ENCODE measurements around the gene LRRC55.

DNA sequence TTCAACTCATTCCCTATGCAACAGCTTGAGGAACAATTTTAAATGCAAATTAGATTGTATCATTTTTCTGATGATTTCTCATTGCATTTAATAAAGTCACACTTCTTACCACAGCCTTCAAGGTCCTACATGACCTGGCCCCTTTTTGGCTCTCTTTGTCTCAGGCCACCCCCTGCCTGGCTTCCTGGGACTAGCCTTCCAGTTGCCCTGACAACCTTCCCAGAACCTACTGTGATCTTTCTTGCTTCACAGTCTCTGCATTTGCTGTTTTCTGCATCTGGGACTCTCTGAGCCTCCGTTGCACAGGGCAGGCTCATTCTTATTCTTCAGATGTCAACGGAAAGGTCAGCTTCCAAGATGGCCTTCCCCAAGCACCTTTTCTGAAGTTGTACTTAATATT lies 42.4 kb downstream of the LRRC55 start:
- no peak for TF ChIP-seq ZNF121 (CRISPR knock-in tag; IDR thresholded peaks at IDR 0.05)
- no peak for TF ChIP-seq SMAD3 (CRISPR knock-in tag; IDR thresholded peaks at IDR 0.05; ENCODE audit: borderline replicate concordance)
- TF ChIP-seq, protein P1, sequence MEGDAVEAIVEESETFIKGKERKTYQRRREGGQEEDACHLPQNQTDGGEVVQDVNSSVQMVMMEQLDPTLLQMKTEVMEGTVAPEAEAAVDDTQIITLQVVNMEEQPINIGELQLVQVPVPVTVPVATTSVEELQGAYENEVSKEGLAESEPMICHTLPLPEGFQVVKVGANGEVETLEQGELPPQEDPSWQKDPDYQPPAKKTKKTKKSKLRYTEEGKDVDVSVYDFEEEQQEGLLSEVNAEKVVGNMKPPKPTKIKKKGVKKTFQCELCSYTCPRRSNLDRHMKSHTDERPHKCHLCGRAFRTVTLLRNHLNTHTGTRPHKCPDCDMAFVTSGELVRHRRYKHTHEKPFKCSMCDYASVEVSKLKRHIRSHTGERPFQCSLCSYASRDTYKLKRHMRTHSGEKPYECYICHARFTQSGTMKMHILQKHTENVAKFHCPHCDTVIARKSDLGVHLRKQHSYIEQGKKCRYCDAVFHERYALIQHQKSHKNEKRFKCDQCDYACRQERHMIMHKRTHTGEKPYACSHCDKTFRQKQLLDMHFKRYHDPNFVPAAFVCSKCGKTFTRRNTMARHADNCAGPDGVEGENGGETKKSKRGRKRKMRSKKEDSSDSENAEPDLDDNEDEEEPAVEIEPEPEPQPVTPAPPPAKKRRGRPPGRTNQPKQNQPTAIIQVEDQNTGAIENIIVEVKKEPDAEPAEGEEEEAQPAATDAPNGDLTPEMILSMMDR (IDR thresholded peaks at IDR 0.05): no peak
- TF ChIP-seq, protein P2, sequence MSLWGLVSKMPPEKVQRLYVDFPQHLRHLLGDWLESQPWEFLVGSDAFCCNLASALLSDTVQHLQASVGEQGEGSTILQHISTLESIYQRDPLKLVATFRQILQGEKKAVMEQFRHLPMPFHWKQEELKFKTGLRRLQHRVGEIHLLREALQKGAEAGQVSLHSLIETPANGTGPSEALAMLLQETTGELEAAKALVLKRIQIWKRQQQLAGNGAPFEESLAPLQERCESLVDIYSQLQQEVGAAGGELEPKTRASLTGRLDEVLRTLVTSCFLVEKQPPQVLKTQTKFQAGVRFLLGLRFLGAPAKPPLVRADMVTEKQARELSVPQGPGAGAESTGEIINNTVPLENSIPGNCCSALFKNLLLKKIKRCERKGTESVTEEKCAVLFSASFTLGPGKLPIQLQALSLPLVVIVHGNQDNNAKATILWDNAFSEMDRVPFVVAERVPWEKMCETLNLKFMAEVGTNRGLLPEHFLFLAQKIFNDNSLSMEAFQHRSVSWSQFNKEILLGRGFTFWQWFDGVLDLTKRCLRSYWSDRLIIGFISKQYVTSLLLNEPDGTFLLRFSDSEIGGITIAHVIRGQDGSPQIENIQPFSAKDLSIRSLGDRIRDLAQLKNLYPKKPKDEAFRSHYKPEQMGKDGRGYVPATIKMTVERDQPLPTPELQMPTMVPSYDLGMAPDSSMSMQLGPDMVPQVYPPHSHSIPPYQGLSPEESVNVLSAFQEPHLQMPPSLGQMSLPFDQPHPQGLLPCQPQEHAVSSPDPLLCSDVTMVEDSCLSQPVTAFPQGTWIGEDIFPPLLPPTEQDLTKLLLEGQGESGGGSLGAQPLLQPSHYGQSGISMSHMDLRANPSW (CRISPR knock-in tag; conservative IDR thresholded peaks at IDR 0.05; ENCODE audit: low read depth): no peak
- TF ChIP-seq NFYB (CRISPR knock-in tag; conservative IDR thresholded peaks at IDR 0.05; ENCODE audit: low read depth): no peak
- TF ChIP-seq TEAD1 (CRISPR knock-in tag; IDR thresholded peaks at IDR 0.05): no peak
- TF ChIP-seq, protein P3, sequence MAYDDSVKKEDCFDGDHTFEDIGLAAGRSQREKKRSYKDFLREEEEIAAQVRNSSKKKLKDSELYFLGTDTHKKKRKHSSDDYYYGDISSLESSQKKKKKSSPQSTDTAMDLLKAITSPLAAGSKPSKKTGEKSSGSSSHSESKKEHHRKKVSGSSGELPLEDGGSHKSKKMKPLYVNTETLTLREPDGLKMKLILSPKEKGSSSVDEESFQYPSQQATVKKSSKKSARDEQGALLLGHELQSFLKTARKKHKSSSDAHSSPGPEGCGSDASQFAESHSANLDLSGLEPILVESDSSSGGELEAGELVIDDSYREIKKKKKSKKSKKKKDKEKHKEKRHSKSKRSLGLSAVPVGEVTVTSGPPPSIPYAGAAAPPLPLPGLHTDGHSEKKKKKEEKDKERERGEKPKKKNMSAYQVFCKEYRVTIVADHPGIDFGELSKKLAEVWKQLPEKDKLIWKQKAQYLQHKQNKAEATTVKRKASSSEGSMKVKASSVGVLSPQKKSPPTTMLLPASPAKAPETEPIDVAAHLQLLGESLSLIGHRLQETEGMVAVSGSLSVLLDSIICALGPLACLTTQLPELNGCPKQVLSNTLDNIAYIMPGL (CRISPR knock-in tag; IDR thresholded peaks at IDR 0.05): no peak
- no peak for TF ChIP-seq NR2C2 (CRISPR knock-in tag; IDR thresholded peaks at IDR 0.05)
- TF ChIP-seq, protein P4, sequence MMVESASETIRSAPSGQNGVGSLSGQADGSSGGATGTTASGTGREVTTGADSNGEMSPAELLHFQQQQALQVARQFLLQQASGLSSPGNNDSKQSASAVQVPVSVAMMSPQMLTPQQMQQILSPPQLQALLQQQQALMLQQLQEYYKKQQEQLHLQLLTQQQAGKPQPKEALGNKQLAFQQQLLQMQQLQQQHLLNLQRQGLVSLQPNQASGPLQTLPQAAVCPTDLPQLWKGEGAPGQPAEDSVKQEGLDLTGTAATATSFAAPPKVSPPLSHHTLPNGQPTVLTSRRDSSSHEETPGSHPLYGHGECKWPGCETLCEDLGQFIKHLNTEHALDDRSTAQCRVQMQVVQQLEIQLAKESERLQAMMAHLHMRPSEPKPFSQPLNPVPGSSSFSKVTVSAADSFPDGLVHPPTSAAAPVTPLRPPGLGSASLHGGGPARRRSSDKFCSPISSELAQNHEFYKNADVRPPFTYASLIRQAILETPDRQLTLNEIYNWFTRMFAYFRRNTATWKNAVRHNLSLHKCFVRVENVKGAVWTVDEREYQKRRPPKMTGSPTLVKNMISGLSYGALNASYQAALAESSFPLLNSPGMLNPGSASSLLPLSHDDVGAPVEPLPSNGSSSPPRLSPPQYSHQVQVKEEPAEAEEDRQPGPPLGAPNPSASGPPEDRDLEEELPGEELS (CRISPR knock-in tag; IDR thresholded peaks at IDR 0.05): no peak
- TF ChIP-seq, protein P5, sequence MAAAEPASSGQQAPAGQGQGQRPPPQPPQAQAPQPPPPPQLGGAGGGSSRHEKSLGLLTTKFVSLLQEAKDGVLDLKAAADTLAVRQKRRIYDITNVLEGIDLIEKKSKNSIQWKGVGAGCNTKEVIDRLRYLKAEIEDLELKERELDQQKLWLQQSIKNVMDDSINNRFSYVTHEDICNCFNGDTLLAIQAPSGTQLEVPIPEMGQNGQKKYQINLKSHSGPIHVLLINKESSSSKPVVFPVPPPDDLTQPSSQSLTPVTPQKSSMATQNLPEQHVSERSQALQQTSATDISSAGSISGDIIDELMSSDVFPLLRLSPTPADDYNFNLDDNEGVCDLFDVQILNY (CRISPR knock-in tag; IDR thresholded peaks at IDR 0.05): no peak

Measured in WTC11 (cell line).